Activated naive CD8-positive, alpha-beta T cell treated with anti-CD3 and anti-CD28 coated beads for 36 hours (primary cell): Measurements from ENCODE around the gene CCS. TPM values are rescaled to one million over a fixed set of nuclear protein-coding genes. Genes with fewer than 3 reads are reported as not detected.
A peak's percentile ranks its signal among the peaks of the same experiment; 100 is the strongest.
"Not testable (repeated sequence)": the region's sequence is repeated elsewhere in the genome, so short reads cannot be mapped to it uniquely, and the experiment has no call there.

ENCODE experiments used
- DNase-seq: peaks from one replicate; pipeline ENCODE4 v3.0.0; 2021
- H3K27ac Mint-ChIP-seq: one replicate; pipeline ENCODE4 v1.8.0; 2022; ENCODE audit warnings: mild to moderate bottlenecking, moderate library complexity, mixed read lengths
- H3K27me3 Mint-ChIP-seq: one replicate; pipeline ENCODE4 v1.8.0; 2022; ENCODE audit warnings: mild to moderate bottlenecking, mixed read lengths
- H3K36me3 Mint-ChIP-seq: one replicate; pipeline ENCODE4 v1.8.0; 2021; ENCODE audit warnings: mild to moderate bottlenecking, mixed read lengths
- H3K4me1 Mint-ChIP-seq: one replicate; pipeline ENCODE4 v1.8.0; 2021; ENCODE audit warnings: mixed read lengths
- H3K4me3 Mint-ChIP-seq: one replicate; pipeline ENCODE4 v1.8.0; 2022; ENCODE audit warnings: mild to moderate bottlenecking, moderate library complexity, mixed read lengths
- H3K9me3 Mint-ChIP-seq: one replicate; pipeline ENCODE4 v1.8.0; 2022; ENCODE audit warnings: mixed read lengths
- total RNA-seq, 2 experiments: library from RNA; stranded (reverse); gene quantifications; one replicate each; pipeline ENCODE4 v1.2.3, GENCODE V29; 2021

CCS gene
- total RNA-seq, 2 experiments from 2014 or later = 19.7 to 20.9 TPM

DNA sequence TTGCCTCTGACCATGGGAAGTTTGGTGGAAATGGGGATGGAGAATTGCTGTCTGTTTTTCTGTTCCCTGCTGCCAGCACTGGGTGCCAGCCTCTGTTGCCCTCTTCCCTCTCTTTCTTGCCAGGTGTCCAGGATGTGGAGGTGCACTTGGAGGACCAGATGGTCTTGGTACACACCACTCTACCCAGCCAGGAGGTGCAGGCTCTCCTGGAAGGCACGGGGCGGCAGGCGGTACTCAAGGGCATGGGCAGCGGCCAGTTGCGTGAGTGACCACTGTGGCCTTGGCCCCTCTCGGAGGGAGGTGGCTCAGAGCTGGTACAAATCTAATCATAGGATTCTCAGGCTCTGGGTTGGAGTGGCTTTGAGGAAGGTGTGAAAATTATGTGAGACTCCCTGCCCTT is 6.0 kb downstream of the CCS start:
- DNase-seq = no peak
- no peak overlapping the region for H3K27ac Mint-ChIP-seq
- H3K36me3 Mint-ChIP-seq = no peaks in the 10 kb centered on the region
- no peaks in the 10 kb centered on the region for H3K9me3 Mint-ChIP-seq
- H3K27me3 Mint-ChIP-seq = no peaks in the 10 kb centered on the region
- no peak overlapping the region for H3K4me3 Mint-ChIP-seq
- peaks cover 12% of the 10 kb centered on the region for H3K4me1 Mint-ChIP-seq

DNA sequence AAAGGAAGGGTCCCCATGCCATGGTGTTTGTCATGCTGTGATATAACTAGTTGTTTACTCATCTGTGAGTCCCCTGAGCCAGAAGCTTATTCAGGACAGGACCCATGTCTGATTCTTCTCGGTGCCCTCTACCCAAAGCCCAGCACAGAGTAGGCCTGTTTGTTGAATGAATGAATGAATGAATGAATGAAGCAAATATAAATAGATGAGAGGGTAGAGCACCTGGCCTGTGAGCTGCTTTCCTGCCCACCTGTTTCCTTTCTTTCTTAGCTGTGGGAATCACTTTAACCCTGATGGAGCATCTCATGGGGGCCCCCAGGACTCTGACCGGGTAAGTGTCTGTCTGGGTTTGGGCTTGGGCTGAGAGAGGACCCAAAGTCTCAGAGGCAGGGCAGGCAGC is 7.2 kb downstream of the CCS start:
- Mint-ChIP-seq H3K9me3 (no peaks in the 10 kb centered on the region), H3K36me3 (peaks cover 1% of the 10 kb centered on the region), H3K27ac (no peak overlapping the region)

GRCh38 chr11:66600631-66601233 is 7.7 kb downstream of the CCS start:
- H3K36me3 Mint-ChIP-seq = peaks cover 1% of the 10 kb centered on the region
- no peak for DNase-seq
- no peak overlapping the region for H3K27ac Mint-ChIP-seq
- H3K9me3 Mint-ChIP-seq = no peaks in the 10 kb centered on the region
- H3K27me3 Mint-ChIP-seq = no peaks in the 10 kb centered on the region
- peaks cover under 1% of the 10 kb centered on the region for H3K4me1 Mint-ChIP-seq
- H3K4me3 Mint-ChIP-seq = no peak overlapping the region

More for the DNA sequence above, 7.2 kb downstream of the CCS start:
- DNase-seq = no peak
- Mint-ChIP-seq H3K4me3 (no peak overlapping the region), H3K4me1 (peaks cover 5% of the 10 kb centered on the region), H3K27me3 (no peaks in the 10 kb centered on the region)

DNA sequence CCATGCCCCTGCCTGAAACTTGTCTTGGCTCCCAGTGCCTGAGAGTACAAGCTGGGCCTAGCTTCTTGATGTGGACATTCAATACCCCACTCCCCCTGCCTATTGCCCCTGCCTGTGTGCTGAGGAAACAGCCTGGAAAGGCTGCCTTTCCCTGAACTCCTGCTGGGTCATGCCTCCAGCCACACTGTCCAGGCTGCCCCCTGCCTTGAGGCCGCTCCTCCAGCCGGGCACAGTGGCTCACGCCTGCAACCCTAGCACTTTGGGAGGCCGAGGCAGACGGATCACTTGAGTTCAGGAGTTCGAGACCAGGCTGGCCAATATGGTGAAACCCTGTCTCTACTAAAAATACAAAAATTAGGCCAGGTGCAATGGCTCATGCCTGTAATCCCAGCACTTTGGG is 10.1 kb downstream of the CCS start:
- H3K4me3 Mint-ChIP-seq = no peak overlapping the region
- peaks cover 4% of the 10 kb centered on the region for H3K36me3 Mint-ChIP-seq
- H3K9me3 Mint-ChIP-seq = no peaks in the 10 kb centered on the region
- DNase-seq = no peak
- H3K27ac Mint-ChIP-seq = no peak overlapping the region
- no peaks in the 10 kb centered on the region for H3K4me1 Mint-ChIP-seq
- no peaks in the 10 kb centered on the region for H3K27me3 Mint-ChIP-seq

DNA sequence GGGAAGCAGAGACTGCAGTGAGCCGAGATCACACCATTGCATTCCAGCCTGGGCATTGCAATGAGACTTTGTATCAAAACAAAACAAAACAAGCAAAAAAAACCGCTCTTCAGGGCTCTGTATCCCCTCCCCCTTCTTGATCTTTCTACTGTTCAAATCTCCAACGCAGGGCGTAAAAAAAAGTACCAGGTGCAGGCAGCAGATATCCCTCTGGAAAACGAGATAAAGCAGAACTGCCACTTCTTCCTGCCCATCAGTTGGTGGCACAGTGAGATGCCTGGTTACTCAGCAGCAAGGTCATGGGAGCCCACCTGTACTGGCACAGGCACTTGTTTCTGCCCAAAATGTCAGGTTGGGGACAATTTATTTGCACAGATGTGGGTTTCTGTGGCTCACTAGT is 11.2 kb downstream of the CCS start:
- Mint-ChIP-seq H3K4me1 (no peaks in the 10 kb centered on the region), H3K27ac (no peak overlapping the region), H3K36me3 (peaks cover 4% of the 10 kb centered on the region), H3K9me3 (no peaks in the 10 kb centered on the region), H3K27me3 (no peaks in the 10 kb centered on the region), H3K4me3 (no peak overlapping the region)
- DNase-seq = no peak

DNA sequence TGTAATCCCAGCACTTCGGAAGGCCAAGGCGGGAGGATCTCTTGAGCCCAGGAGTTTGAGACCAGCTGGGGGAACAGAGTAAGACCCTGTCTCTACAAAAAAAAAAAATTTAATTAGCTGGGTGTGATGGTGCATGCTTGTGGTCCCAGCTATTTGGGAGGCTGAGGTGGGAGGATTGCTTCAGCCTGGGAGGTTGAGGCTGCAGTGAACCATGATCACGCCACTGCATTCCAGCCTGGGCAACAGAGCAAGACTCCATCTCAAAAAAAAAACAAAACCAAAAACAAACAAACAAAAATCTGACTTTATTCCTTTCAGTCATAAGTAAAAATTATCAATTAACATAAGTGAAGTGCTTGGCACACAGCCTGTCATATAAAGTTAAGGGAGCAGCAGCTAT is 13.6 kb downstream of the CCS start:
- not testable (repeated sequence) for DNase-seq, H3K36me3 Mint-ChIP-seq, H3K9me3 Mint-ChIP-seq, H3K4me1 Mint-ChIP-seq, H3K27ac Mint-ChIP-seq, H3K27me3 Mint-ChIP-seq, H3K4me3 Mint-ChIP-seq

DNA sequence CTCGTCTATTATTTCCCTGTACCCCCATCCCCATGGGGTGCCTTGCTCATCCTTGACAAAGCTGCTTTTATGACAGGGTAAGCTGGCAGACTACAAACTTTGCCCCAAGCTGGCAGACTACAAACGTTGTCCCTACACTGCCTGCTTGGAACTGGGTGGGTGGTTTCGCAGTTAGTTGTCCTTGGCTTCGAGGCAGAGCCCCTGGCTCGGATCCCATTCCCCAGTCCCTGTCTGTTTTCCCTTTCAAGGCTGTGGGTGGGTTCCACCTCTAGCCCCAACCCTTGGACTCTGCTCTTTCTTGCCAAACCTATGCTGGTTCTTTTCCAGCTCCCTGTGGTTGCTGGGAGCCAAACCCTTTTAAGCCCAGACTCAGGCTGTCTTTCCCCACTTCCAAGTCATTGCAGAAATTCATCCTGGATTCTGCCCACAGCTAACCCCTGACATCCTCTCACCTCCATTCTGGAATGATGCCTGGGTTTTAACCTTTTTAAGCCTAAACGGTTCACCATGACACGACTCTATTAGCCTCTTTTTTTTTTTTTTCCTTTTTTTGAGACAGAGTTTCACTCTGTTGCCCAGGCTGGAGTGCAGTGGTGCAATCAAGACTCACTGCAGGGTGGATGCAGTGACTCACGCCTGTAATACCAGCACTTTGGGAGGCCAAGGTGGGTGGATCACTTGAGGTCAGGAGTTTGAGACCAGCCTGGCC is 14.3 kb downstream of the CCS start:
- no peak overlapping the region for H3K4me3 Mint-ChIP-seq
- H3K36me3 Mint-ChIP-seq = peaks cover 4% of the 10 kb centered on the region
- no peak for DNase-seq
- no peaks in the 10 kb centered on the region for H3K27me3 Mint-ChIP-seq
- H3K27ac Mint-ChIP-seq = no peak overlapping the region
- H3K9me3 Mint-ChIP-seq = no peaks in the 10 kb centered on the region
- H3K4me1 Mint-ChIP-seq = peaks cover 8% of the 10 kb centered on the region

GRCh38 chr11:66609721-66610617 is 17.0 kb downstream of the CCS start:
- Mint-ChIP-seq H3K27ac (no peak overlapping the region), H3K4me3 (no peak overlapping the region), H3K9me3 (no peaks in the 10 kb centered on the region), H3K4me1 (peaks cover 8% of the 10 kb centered on the region), H3K36me3 (peaks cover 4% of the 10 kb centered on the region), H3K27me3 (no peaks in the 10 kb centered on the region)
- DNase-seq = no peak

DNA sequence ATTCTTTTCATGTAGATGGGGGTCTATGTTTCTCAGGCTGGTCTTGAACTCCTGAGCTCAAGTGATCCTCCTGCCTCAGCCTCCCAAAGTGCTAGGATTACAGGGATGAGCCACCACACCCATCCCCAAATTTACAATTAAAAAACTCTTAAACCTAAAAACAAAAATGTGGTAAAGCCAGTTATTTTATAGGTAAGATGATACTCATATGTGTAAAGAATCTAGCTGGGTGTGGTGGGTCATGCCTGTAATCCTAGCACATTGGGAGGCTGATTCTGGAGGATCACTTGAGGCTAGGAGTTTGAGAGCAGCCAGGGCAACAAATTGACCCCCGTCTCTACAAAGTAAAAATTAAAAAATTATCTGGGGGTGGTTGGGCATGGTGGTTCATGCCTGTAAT is 19.5 kb downstream of the CCS start:
- no peaks in the 10 kb centered on the region for H3K9me3 Mint-ChIP-seq
- H3K4me3 Mint-ChIP-seq = no peak overlapping the region
- no peak overlapping the region for H3K27ac Mint-ChIP-seq
- H3K4me1 Mint-ChIP-seq = peaks cover 11% of the 10 kb centered on the region
- H3K27me3 Mint-ChIP-seq = no peaks in the 10 kb centered on the region
- no peak for DNase-seq
- H3K36me3 Mint-ChIP-seq = peaks cover 24% of the 10 kb centered on the region

DNA sequence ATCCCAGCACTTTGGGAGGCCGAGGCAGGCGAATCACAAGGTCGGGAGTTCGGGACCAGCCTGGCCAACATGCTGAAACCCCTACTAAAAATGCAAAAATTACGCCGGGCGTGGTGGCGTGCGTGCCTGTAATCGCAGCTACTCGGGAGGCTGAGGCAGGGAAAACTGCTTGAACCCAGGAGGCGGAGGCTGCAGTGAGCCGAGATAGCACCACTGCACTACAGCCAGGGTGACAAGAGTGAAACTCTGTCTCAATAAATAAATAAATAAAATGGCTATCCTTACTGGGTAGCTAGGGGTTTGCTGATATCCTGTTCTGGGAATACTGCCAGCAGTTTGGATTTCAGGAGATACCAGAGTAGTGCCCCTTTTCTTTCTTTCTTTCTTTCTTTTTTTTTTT is 21.1 kb downstream of the CCS start:
- Mint-ChIP-seq H3K36me3 (peaks cover 37% of the 10 kb centered on the region), H3K9me3 (no peaks in the 10 kb centered on the region), H3K4me3 (no peak overlapping the region), H3K4me1 (peaks cover 23% of the 10 kb centered on the region), H3K27me3 (no peaks in the 10 kb centered on the region), H3K27ac (no peak overlapping the region)
- no peak for DNase-seq

GRCh38 chr11:66616379-66617154 is 23.6 kb downstream of the CCS start, which contains the start of gene RBM14:
TSS of gene RBM14 (plus strand) at chr11:66616630. CDS start at chr11:66616721, 91 bp downstream.
- Mint-ChIP-seq H3K27me3 (no peaks in the 10 kb centered on the region), H3K36me3 (peaks cover 57% of the 10 kb centered on the region), H3K4me3 (peak within 1 kb of the TSS; percentile 96), H3K4me1 (peaks cover 32% of the 10 kb centered on the region), H3K27ac (peak within 1 kb of the TSS; percentile 98), H3K9me3 (no peaks in the 10 kb centered on the region)
- peak; percentile 99 for DNase-seq

- Mint-ChIP-seq H3K4me3 (peak overlapping the region; percentile 96), H3K27ac (peak overlapping the region; percentile 98), H3K4me1 (peaks cover 39% of the 10 kb centered on the region), H3K36me3 (peaks cover 64% of the 10 kb centered on the region), H3K27me3 (no peaks in the 10 kb centered on the region), H3K9me3 (no peaks in the 10 kb centered on the region)
- no peak for DNase-seq
Observed at GRCh38 chr11:66617155-66617834, 24.3 kb downstream of the CCS start.

DNA sequence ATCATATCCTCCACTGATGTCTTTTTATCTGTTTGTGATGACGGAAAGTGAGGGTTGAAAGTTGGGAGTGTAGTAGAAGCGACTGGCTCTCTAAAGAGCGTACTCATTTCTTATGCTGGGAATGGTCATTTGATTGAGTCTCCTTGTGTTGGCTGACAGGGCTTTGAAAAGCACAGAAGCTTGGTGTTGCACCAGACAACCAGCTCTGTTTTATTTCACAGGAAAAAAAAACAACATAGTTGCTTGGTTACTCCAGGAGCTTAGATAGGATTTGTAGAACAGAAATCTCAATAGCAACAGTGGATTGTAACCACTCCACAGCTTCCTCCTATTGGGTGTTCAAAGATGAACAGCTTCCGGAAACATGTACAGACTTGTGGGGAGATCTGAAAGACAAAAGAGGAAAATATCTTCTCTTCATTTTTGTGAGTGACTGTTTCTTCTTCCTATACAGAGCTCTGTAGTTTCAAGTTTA is 26.1 kb downstream of the CCS start:
- Mint-ChIP-seq H3K4me1 (peaks cover 57% of the 10 kb centered on the region), H3K27ac (peak overlapping the region; percentile 98), H3K4me3 (peak overlapping the region; percentile 96), H3K9me3 (no peaks in the 10 kb centered on the region), H3K36me3 (peaks cover 82% of the 10 kb centered on the region), H3K27me3 (no peaks in the 10 kb centered on the region)
- DNase-seq = no peak

DNA sequence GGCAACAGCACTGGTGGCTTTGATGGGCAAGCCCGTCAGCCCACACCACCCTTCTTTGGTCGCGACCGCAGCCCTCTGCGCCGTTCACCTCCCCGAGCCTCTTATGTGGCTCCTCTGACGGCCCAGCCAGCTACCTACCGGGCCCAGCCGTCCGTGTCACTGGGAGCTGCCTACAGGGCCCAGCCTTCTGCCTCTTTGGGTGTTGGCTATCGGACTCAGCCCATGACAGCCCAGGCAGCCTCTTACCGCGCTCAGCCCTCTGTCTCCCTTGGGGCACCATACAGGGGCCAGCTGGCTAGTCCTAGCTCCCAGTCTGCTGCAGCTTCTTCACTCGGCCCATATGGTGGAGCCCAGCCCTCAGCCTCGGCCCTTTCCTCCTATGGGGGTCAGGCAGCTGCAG is 31.5 kb downstream of the CCS start:
- H3K4me1 Mint-ChIP-seq = peaks cover 59% of the 10 kb centered on the region

More for the DNA sequence above, 31.5 kb downstream of the CCS start:
- Mint-ChIP-seq H3K27me3 (no peaks in the 10 kb centered on the region), H3K27ac (no peak overlapping the region), H3K9me3 (no peaks in the 10 kb centered on the region), H3K36me3 (peaks cover 77% of the 10 kb centered on the region), H3K4me3 (no peak overlapping the region)
- DNase-seq = no peak
